HG02759 (cell line): ENCODE measurements around the gene CACNG6.
"Not testable (repeated sequence)": the region's sequence is repeated elsewhere in the genome, so short reads cannot be mapped to it uniquely, and the experiment has no call there.

Experiments
- ATAC-seq: cut with Tn5 transposase; IDR thresholded peaks from one replicate; pipeline ENCODE4 v1.9.1; 2021; ENCODE audit warnings: mild to moderate bottlenecking, moderate library complexity; ENCODE audit not compliant: unreplicated experiment

The CACNG6 gene

GRCh38 chr19:53999694-54000093, 8.3 kb downstream of the CACNG6 start:
- no peak for ATAC-seq

- no peak for ATAC-seq
Observed at GRCh38 chr19:54001496-54001895, 10.1 kb downstream of the CACNG6 start.

DNA sequence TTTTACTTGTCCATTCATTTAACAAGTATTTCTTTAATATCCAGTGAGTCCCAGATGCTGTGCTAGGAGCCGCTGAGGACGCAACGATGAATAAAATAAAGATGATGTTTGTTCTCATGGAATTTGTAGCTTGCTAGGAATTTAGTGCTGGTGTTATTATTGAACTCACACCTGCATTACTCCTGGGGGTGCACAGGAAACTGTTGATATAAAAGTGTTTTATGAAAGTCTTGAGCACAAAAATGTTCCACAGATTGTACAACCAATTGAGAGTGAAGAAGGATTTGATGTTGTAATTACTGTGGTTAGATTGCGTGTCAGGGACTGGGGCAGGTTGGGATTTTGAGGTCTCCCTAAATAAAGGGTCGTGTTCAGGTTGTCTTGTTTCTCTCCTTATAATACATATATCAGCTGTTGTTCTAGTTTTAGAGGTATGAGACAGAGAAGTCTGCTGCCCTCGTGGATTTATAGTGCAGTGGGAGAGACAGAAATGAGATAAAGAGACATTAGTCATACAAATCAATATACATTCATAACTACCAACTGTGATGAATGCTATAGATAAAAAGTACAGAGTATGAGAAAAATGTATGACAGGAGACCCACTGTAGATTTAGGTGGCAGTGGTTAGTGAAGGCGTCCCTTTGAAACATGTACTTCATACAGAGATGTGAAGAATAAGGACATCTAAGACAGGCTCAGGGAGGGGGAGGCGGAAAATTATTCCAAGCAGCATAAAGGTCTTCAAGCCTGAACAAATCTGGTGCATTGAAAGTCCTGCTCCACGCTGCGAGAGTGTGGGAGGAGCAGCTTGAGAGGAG, 11.3 kb downstream of the CACNG6 start:
- no peak for ATAC-seq

GRCh38 chr19:54009440-54009839, 18.0 kb downstream of the CACNG6 start:
- no peak for ATAC-seq

GRCh38 chr19:54010474-54010873, 19.0 kb downstream of the CACNG6 start:
- ATAC-seq = no peak

DNA sequence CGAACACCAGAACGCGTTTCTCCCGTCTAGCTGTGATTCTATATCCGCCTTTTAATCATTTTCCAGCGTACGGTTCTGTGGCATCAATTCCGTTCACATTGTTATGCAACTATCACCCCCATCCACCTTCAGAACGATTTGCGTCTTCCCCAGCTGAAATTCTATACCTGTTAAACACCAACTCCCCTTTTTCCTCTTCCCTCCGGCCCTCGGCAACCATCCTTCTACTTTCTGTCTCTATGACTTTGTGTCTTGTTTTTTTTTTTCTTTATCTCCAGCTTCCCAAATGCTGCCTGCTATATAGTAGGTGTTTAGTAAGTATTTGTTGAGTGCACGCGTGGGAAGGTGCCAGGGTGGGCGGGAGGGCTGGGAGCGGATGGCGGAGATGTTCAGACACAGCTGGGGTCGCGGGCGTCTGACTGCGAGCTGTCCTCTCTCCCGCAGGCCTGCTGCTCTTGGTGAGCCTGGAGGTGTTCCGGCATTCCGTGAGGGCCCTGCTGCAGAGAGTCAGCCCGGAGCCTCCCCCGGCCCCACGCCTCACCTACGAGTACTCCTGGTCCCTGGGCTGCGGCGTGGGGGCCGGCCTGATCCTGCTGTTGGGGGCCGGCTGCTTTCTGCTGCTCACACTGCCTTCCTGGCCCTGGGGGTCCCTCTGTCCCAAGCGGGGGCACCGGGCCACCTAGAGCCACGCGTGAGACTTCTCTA, 20.2 kb downstream of the CACNG6 start:
- ATAC-seq = no peak

DNA sequence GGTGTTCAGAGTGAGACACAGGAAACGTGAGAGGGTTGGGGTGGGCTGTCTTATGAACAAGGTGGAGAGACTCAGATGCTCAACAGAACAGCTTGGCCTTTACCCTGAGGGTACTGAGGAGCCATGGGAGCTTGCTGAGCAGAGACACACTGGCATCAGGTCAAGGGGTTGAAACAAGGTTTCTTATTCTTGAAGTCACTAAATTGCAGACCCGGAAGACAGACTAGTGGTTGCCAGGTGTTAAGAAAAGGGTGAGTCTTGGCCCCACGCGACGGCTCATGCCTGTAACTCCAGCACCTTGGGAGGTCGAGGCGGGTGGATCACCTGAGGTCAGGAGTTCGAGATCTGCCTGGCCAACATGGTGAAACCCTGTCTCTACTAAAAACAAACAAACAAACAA, 22.4 kb downstream of the CACNG6 start:
- no peak for ATAC-seq

DNA sequence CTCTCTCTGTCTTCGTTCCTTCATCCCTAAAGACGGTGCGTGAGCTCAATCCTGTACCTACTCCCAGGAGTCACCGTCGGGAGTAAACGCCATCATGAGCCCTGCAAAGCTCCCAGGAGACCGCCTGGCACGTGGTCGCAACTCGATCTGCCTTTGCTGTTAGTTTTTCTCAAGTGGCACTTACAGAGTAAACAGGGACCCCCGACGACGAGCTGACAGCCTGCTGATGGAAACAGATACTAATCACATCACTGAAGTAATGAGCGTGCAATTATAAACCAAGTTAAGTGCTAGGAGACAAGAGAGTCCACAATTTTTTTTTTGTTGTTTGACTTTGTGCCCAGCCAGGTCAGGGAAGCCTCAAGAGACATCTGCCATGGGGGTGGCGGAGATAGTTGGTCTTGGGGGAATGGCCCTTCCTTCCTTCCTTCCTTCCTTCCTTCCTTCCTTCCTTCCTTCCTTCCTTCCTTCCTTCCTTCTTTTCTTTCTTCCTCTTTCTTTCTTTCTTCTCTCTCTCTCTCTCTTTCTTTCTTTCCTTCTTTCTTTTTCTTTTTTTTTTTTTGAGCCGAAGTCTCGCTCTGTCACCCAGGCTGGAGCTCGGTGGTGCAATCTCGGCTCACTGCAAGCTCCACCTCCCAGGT, 23.6 kb downstream of the CACNG6 start:
- no peak for ATAC-seq

DNA sequence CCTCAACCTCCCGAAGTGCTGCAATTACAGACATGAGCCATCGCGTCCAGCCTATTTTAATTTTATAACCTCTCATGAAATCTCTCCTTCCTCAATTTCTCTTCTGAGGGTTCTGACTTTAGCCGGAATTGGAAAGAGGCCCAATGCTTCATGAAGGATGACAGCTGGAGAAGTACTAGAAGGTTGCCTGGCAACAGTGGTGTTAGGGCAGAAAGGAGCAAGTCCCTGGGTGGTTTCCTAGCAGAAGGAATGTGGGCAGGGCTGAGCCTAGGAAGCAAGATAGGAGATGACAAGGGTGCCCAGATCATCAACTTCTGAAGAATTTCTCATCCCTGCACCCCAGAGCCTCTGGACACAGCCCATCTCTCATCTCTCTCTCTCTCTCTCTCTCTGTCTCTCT, 25.8 kb downstream of the CACNG6 start:
- ATAC-seq = no peak

DNA sequence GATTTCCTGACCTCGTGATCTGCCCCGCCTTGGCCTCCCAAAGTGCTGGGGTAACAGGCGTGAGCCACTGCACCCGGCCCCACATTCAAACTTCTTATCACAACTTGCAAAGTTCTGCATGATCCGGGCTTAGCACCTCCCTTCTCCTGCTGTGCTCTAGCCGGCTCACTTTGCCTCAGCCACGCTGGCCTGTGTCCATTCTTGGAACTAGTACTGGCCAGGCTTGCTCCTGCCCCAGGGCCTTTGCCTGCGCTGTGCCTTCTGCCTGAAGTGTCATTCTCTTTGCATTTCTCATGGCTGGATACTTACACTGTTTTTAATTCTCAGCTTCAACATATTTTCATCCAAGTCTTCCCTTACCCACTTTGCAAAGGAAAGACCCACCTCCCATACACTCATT, 29.9 kb downstream of the CACNG6 start:
- ATAC-seq = no peak

- ATAC-seq = no peak
Observed at GRCh38 chr19:54021932-54022331, 30.5 kb downstream of the CACNG6 start.

GRCh38 chr19:54023191-54023590, 31.8 kb downstream of the CACNG6 start:
- no peak for ATAC-seq

DNA sequence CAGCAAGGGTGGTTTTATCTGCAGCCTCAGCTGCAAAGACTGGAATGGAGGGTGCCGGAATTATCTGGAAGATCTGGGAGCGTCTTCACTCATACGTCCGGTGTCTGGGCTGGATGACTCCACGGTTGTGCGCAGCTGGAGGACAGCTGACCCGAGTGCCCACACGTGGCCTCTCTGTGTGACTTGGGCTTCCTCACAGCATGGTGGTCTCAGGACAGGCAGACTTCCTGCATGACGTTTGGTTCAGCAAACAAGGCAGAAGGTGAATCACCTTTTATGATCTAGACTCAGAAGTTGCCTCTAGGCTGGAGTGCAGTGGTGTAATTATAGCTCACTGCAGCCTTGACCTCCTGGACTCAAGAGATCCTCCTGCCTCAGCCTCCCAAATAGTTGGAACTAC, 33.2 kb downstream of the CACNG6 start:
- ATAC-seq = no peak

- ATAC-seq = no peak
Observed at GRCh38 chr19:54026656-54027055, 35.2 kb downstream of the CACNG6 start.

DNA sequence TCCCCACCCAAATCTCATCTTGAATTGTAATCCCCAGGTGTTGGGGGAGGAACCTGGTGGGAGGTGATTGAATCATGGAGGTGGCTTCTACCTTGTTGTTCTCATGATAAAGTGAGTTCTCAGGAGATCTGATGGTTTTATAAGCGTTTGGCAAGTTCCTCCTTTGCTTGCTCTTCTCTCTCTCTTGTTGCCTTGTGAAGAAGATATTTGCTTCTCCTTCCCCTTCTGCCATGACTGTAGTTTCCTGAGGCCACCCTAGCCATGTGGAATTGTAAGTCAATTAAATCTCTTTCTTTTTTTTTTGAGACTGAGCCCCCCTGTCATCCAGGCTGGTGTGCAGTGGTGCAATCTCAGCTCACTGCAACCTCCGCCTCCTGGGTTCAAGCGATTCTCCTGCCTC, 37.9 kb downstream of the CACNG6 start:
- ATAC-seq = no peak

DNA sequence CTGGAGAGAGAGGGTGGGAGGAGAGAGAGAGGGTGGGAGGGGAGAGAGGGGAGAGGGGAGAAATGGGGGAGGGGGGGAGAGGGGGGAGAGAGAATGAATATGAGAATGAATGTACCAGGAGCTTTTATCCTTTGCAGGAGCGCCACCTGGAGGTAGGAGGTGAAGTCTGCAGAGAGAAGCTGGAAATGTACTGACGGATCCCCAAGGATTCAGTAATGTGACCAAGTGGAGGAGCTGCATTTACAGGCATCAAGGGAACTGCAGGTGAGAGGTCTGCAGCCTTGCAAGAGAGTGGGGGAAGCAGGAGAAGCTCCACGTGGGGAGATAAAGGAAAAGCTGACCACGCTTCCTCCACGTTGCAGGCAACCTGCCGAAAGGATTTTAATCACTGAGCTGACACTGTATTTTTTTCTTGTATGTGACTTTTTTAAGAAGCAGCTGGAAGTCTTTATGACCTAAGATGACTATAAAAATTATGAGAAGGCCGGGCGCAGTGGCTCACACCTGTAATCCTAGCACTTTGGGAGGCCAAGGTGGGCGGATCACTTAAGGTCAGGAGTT, 38.6 kb downstream of the CACNG6 start:
- no peak for ATAC-seq

- no peak for ATAC-seq
Observed at GRCh38 chr19:54030895-54031586, 39.6 kb downstream of the CACNG6 start.

- no peak for ATAC-seq
Observed at GRCh38 chr19:54035215-54036178, 44.1 kb downstream of the CACNG6 start.

- ATAC-seq = not testable (repeated sequence)
Observed at GRCh38 chr19:54036542-54036941, 45.1 kb downstream of the CACNG6 start.

DNA sequence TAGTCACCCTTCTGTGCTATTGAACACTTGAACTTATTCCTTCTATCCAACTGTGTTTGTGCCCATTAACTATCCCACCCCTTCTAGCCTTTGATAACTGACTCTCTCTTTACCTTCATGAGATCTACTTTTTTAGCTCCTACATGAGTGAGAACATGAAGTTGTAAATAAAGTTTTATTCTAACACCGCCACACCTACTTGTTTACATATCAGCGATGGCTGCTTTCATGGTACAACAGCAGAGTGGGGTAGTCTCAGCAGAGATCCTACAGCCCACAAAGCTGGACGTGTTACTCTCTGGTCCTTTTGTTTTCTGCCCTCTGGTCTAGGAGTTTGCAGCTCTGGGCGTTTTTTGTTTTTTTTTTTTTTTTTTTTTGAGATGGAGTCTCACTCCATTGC, 48.6 kb downstream of the CACNG6 start:
- no peak for ATAC-seq
